Stimulated activated CD8-positive, alpha-beta memory T cell treated with anti-CD3 and anti-CD28 coated beads, Interleukin-7, amount 100 ng/mL, for 1 hour (primary cell): Measurements from ENCODE around the gene ATP2B2.

ENCODE experiments used
- DNase-seq, 2 donors: peaks; one replicate each; pipeline ENCODE4 v3.0.0-alpha.2; 2020; ENCODE audit warnings: low read depth in 2 of 2

The ATP2B2 gene

DNA sequence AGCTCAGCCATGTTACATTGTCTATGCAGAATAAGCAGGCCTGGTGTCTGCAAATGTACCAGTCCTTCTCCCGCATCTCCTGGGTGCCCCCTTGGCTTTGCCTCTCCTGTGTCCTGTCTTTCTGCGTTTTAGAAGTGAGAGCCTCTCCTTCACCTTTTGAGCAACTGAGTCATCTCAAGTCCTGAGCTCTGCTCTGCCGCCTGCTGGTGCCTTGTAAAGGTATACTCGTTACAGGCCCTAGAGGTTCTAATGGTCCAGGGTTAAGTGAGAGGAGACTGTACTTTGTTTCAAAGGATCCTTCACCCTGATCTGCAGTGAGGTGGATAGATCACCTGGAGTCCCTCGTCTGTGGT, 225.2 kb downstream of the ATP2B2 start:
- no peak for DNase-seq

DNA sequence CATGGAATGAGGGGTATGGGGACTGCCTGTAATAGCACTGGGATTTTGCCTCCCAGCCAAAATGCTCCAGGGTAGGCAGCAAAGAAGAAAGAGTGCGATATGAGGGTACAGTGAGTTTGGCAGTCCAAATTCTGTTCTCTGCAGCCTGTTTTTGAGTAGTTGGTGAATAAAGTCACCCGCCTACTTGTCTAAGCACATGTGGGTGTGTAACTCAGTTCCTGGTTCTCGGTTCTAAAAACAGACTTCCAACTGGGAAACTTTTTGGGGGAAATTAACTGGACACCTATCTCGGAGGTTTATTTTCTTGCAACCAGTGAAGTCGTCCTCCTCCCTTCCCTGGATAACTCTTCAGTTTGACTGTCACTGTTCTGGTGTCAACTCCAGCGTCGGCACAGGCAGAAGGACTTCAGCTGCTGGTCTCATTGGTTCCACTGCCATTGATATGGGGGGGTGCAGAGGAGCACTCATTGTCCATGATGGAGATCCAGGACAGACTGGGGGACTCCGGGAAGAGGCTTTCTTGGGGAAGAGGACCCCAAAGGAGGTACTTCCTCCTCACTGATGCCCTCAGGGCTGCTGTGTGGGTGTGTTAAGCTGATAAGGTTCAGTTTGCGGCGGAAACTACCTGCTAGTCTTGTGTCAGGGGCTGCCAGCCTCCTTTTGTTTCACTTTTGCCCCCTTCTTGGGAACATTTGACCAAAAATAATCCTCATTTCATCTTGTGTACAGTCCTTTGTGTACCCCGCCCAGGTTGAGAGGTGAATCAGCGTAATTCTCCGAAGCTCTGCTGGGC, 225.8 kb downstream of the ATP2B2 start:
- no peak for DNase-seq

DNA sequence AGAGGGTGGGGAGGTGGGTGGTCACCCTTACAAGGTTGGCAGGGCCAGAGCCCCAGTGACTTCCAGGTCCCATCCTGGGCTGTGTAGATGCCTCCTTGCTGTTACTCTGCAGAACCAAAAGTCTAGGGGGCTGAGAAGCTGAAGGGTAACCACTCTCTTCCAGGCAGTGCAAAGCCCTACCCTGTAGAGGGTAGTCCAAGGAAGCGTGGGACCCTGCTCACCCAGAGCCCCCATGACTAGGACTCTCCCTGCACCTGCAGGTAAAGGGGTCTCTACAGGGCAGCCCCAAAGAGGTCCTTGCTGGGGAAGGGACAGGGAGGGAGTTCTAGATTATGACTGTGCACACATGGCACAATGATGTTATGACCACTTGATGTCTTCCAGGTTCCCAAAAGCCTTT, 226.9 kb downstream of the ATP2B2 start:
- no peak for DNase-seq

DNA sequence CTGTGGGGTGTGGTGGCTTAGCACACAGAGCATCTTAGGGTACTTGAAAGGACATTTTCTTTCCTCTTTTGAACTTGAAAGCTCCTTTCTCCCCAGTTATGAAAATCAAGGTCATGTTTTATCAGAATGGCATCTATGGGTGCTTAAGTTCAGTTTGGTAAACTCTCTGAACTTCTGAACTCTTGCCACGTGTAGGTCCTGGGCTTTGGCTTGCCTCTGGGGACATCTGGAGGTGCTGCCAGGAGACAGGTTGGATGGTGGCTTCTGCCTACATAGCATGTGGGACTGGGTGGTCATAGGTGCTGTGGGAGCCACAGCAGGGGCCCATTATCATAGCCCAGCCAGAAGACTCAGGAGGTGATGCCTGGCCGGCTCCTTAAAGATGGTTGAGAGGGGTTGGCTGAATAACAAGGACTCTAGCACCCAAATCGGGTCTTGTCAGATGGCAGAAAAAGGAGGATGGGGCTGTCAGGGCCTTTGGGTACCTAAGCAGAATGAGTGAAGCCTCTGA, 228.2 kb downstream of the ATP2B2 start:
- DNase-seq = no peak

DNA sequence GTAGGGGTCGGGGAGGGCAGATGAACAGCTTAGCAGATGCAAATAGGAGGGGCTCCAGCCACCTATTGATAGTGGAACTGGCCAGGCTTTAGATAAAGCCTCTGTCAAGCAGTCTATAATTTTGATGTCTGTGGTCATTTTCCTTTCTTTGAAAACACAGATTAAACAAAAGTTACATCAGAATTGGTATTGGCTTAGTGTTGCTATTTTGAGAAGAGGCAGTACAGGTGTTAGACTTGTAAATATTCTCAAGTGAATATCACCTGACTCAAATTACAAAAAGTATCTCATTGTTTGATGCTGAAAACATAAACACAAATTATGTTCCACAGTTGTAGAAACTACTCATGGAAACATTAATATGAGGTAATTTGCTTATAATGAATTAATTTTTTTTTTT, 230.8 kb downstream of the ATP2B2 start:
- no peak for DNase-seq
